Measurements from ENCODE around the gene PSTPIP1.

The PSTPIP1 gene

DNA sequence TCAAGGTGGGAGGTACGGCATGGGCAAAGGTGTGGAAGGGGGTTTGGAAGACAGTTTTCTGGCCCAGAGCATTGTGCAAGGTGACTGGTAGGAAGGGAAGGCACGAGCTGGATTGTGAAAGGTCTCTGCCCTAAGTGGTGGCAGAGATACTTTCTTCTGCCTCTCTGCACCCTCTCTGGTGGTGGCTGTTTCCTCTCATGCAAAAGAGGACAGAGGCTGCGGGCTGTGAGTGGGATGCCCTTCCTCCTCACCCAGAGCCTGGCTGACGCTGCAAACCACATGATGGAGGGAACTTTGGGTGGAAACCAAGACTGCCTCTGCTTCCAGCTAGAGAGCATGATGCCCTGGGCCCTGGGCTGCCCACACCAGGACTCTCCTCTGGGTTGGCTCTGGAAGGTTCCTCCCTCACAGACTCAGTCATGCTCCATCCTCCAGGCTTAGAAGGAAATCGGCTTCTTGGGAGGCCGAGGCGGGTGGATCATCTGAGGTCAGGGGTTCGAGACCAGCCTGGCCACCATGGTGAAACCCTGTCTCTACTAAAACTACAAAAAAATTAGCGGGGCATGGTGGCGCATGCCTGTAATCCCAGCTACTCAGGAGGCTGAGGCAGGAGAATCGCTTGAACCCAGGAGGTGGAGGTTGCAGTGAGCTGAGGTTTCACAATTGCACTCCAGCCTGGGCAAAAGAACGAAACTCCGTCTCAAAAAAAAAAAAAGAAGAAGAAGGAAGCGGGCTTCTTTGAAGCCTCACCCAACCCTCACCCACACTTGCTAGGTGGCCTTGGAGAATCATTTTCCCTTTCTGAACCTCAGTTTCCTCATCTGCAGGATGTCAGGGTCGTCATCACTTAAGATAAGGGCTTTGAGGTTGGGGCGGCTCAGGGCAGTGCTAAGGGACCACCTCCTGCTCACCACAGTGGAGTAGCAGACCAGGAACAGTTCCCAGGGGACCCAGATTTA, 8.3 kb downstream of the PSTPIP1 start:
- peak; percentile 97 for DNase-seq (ENCODE audit: low read depth)
- TF ChIP-seq, protein P1, sequence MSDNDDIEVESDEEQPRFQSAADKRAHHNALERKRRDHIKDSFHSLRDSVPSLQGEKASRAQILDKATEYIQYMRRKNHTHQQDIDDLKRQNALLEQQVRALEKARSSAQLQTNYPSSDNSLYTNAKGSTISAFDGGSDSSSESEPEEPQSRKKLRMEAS (IDR thresholded peaks at IDR 0.05; ENCODE audit: low read depth, low read length): 0 out of 2 replicates have a peak, but pooled peaks have one; percentile 79
- TF ChIP-seq, protein P2, sequence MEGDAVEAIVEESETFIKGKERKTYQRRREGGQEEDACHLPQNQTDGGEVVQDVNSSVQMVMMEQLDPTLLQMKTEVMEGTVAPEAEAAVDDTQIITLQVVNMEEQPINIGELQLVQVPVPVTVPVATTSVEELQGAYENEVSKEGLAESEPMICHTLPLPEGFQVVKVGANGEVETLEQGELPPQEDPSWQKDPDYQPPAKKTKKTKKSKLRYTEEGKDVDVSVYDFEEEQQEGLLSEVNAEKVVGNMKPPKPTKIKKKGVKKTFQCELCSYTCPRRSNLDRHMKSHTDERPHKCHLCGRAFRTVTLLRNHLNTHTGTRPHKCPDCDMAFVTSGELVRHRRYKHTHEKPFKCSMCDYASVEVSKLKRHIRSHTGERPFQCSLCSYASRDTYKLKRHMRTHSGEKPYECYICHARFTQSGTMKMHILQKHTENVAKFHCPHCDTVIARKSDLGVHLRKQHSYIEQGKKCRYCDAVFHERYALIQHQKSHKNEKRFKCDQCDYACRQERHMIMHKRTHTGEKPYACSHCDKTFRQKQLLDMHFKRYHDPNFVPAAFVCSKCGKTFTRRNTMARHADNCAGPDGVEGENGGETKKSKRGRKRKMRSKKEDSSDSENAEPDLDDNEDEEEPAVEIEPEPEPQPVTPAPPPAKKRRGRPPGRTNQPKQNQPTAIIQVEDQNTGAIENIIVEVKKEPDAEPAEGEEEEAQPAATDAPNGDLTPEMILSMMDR (IDR thresholded peaks at IDR 0.05; ENCODE audit: low read depth, low read length): no peak
- TF ChIP-seq POLR2A (IDR thresholded peaks at IDR 0.05; ENCODE audit: extremely low read depth, insufficient read length) (no peak), MYC (IDR thresholded peaks at IDR 0.05; ENCODE audit: low read depth, low read length) (peak; percentile 74)
- no peak overlapping the region for H3K4me3 ChIP-seq (ENCODE audit: low read depth, low read length)

DNA sequence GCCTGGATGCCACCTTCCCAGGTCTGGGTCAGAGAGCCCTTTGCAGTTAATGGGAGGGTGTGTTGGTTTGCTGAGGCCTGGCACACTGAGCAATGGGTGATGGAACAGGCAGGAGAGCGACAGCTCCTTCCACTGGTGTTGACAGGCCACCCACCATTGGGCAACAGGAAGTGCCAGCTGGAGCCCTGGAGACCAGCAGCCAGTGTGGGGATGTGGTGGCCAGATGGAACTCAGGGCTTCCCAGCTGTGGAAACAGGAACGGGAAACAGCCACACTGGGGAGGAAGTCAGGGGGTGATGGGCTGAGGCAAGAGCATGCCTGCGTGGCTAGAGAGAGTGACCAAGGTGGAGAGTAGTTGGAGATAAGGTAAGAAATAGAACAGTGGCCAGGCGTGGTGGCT, 9.3 kb downstream of the PSTPIP1 start:
- peak; percentile 91 for DNase-seq (ENCODE audit: low read depth)
- no peak overlapping the region for H3K4me3 ChIP-seq (ENCODE audit: low read depth, low read length)
- no peak for TF ChIP-seq MYC (IDR thresholded peaks at IDR 0.05; ENCODE audit: low read depth, low read length)
- TF ChIP-seq, protein P2 (IDR thresholded peaks at IDR 0.05; ENCODE audit: low read depth, low read length): no peak

DNA sequence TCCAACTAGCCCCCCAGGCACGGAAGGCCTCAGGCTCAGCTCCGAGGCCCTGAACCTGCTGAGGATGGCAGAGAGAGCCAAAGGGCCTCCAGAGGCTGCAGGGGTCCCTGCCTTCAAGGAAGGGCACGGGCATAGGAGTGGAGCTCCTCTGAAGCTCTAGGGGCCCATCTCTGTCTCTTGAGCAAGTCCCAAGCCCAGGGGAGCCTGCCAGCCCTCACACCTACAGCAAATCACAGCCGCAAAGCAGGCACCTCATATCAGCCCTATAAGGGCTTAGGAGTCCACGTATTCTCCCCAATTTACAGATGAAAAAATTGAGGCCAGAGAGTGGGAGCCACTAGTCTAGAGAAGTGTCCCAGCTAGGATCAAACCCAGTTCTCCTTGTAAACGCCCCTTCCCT, 14.2 kb downstream of the PSTPIP1 start:
- no peak overlapping the region for H3K4me3 ChIP-seq (ENCODE audit: low read depth, low read length)
- TF ChIP-seq, protein P2 (IDR thresholded peaks at IDR 0.05; ENCODE audit: low read depth, low read length): no peak
- TF ChIP-seq, protein P1 (IDR thresholded peaks at IDR 0.05; ENCODE audit: low read depth, low read length): no peak
- TF ChIP-seq MYC (IDR thresholded peaks at IDR 0.05; ENCODE audit: low read depth, low read length) (no peak), POLR2A (IDR thresholded peaks at IDR 0.05; ENCODE audit: extremely low read depth, insufficient read length) (no peak)

DNA sequence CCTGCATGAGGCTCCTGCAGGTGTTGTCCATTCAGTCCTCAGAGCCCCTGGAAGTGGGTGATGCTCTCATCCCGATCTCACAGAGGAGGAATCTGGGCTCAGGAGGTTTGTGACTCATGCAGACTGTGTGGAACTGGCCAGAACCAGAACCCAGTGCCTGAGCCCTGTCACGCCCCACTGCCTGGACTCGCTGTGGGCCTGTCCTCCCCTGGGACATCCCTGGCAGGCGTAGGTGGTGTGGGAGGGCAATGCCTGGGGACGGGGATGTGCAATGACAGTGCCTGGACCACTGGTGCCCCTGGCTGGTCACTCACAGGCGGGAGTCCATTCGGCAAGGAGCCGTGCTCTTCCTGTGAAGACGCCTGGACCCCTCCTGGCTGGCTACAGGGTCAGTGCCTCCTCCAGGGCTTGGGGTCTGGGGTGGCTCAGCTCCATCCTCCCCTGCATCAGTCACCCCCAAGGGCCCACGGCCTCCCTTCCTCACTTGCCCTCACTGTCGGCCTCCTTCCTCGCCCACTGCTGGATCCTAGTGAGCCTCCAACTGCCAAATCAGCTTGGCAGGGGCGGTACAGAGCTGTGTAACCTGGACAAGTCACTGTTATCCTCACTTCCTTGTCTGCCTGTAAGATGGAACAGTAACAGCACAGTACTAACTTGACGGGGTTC, 14.9 kb downstream of the PSTPIP1 start:
- TF ChIP-seq POLR2A (IDR thresholded peaks at IDR 0.05; ENCODE audit: extremely low read depth, insufficient read length) (no peak), MYC (IDR thresholded peaks at IDR 0.05; ENCODE audit: low read depth, low read length) (no peak)
- TF ChIP-seq, protein P2 (IDR thresholded peaks at IDR 0.05; ENCODE audit: low read depth, low read length): no peak
- TF ChIP-seq, protein P1 (IDR thresholded peaks at IDR 0.05; ENCODE audit: low read depth, low read length): no peak
- no peak for DNase-seq (ENCODE audit: low read depth)
- H3K4me3 ChIP-seq (ENCODE audit: low read depth, low read length): no peak overlapping the region

More for the DNA sequence above, 14.2 kb downstream of the PSTPIP1 start:
- no peak for DNase-seq (ENCODE audit: low read depth)

DNA sequence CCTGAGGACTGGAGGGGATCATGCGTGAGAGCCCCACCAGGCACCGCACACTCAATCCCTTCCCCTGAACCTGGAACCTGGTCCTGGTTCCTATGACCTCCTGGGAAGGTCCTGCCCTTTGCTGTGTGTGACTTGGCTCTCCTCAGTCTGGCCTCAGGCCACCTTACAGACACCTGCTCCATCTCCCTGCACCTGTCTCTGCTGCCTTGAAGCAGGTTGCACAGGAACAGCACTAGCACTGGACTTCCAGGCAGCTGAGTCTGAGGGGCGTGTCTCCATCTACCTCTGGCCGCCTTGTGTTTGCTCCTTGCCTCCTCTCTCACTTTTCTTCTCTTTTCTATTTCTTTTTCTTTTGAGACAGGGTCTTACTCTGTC, 15.4 kb downstream of the PSTPIP1 start:
- no peak overlapping the region for H3K4me3 ChIP-seq (ENCODE audit: low read depth, low read length)
- no peak for DNase-seq (ENCODE audit: low read depth)
- TF ChIP-seq, protein P1 (IDR thresholded peaks at IDR 0.05; ENCODE audit: low read depth, low read length): no peak
- TF ChIP-seq, protein P2 (IDR thresholded peaks at IDR 0.05; ENCODE audit: low read depth, low read length): no peak
- TF ChIP-seq MYC (IDR thresholded peaks at IDR 0.05; ENCODE audit: low read depth, low read length): no peak
- no peak for TF ChIP-seq POLR2A (IDR thresholded peaks at IDR 0.05; ENCODE audit: extremely low read depth, insufficient read length)

Data from NB4 (cell line).